IMR-90 (cell line): ENCODE results near the gene POR. TPM values are rescaled to one million over a fixed set of nuclear protein-coding genes. Genes with fewer than 3 reads are reported as not detected.

Experiments used
- ATAC-seq: fragments of 200-7000 bp; cut with Tn5 transposase; 2 replicates; pipeline ENCODE4 v1.9.1; 2020; ENCODE audit warnings: low read depth, mild to moderate bottlenecking, moderate library complexity
- BruUV-seq: library from RNA; stranded (reverse); fragments of 400-500 nt; replicated peaks from 2 replicates; lab custom pipeline; 2021; lab: Mats Ljungman, UMichigan
- CTCF ChIA-PET: fragments of 300-600 bp; formaldehyde crosslinking; extraction: SDS; loops from one replicate; lab custom pipeline; 2021; ENCODE audit warnings: antibody characterized with exemption; lab: Yijun Ruan, JAX
- POLR2A ChIA-PET: fragments of 300-600 bp; sonication (Branson Sonifier 250); formaldehyde crosslinking; loops from one replicate; lab custom pipeline; 2022; ENCODE audit warnings: antibody characterized with exemption; ENCODE audit not compliant: unreplicated experiment; lab: Charles Lee
- DNase-seq: peaks from one replicate; pipeline ENCODE4 v3.0.0; 2013
- H2AFZ ChIP-seq: replicated peaks from 2 replicates; pipeline ENCODE3; 2013; ENCODE audit warnings: low read length, mild to moderate bottlenecking; ENCODE audit not compliant: poor library complexity
- H2AK5ac ChIP-seq: 2 replicates; pipeline ENCODE4 v1.6.1; 2013; ENCODE audit warnings: low read depth, low read length, inconsistent platforms
- H2AK9ac ChIP-seq: replicated peaks from 2 replicates; pipeline ENCODE3; 2013; ENCODE audit warnings: mild to moderate bottlenecking, low read depth, low read length, moderate library complexity; ENCODE audit not compliant: poor library complexity
- H2BK120ac ChIP-seq: 2 replicates; pipeline ENCODE4 v1.6.1; 2013; ENCODE audit warnings: low read depth, low read length, inconsistent platforms
- H2BK15ac ChIP-seq: 3 replicates; pipeline ENCODE4 v1.6.1; 2013; ENCODE audit warnings: low read depth, low read length, inconsistent platforms
- H2BK20ac ChIP-seq: 2 replicates; pipeline ENCODE4 v1.6.1; 2013; ENCODE audit warnings: low read depth, mild to moderate bottlenecking, inconsistent platforms, low read length, moderate library complexity
- H2BK5ac ChIP-seq: 2 replicates; pipeline ENCODE4 v1.6.1; 2013; ENCODE audit warnings: mild to moderate bottlenecking, low read depth, low read length, inconsistent platforms; ENCODE audit not compliant: poor library complexity, severe bottlenecking
- H3K14ac ChIP-seq: replicated peaks from 2 replicates; pipeline ENCODE4 v1.6.1; 2013; ENCODE audit warnings: low read depth, low read length, inconsistent platforms
- H3K18ac ChIP-seq: 2 replicates; pipeline ENCODE4 v1.6.1; 2013; ENCODE audit warnings: low read depth, low read length, control low read depth
- H3K23ac ChIP-seq: 2 replicates; pipeline ENCODE4 v1.6.1; 2013; ENCODE audit warnings: low read depth, low read length, inconsistent platforms
- H3K27ac ChIP-seq: 2 replicates; pipeline ENCODE4 v1.5.1; 2013; ENCODE audit warnings: mild to moderate bottlenecking, control low read depth, low read length; ENCODE audit not compliant: insufficient read depth
- H3K27me3 ChIP-seq: 2 replicates; pipeline ENCODE4 v1.6.1; 2013; ENCODE audit warnings: low read length; ENCODE audit not compliant: control insufficient read depth, insufficient read depth
- H3K36me3 ChIP-seq: 2 replicates; pipeline ENCODE4 v1.6.1; 2013; ENCODE audit warnings: low read length, mixed read lengths; ENCODE audit not compliant: control insufficient read depth, insufficient read depth
- H3K4ac ChIP-seq: 2 replicates; pipeline ENCODE4 v1.6.1; 2013; ENCODE audit warnings: low read depth, low read length, inconsistent platforms
- H3K4me1 ChIP-seq: 2 replicates; pipeline ENCODE4 v1.6.1; 2013; ENCODE audit warnings: low read length, mixed read lengths; ENCODE audit not compliant: control insufficient read depth, insufficient read depth
- H3K4me2 ChIP-seq: 2 replicates; pipeline ENCODE4 v1.6.1; 2013; ENCODE audit warnings: low read depth, mild to moderate bottlenecking, control low read depth, low read length, moderate library complexity
- H3K4me3 ChIP-seq: 2 replicates; pipeline ENCODE4 v1.5.1; 2013; ENCODE audit warnings: low read depth, mild to moderate bottlenecking, control low read depth, low read length, moderate library complexity; ENCODE audit not compliant: insufficient read depth
- H3K56ac ChIP-seq: 2 replicates; pipeline ENCODE4 v1.6.1; 2013; ENCODE audit warnings: low read length, inconsistent platforms; ENCODE audit not compliant: insufficient read depth; ENCODE audit errors: extremely low read depth
- H3K79me1 ChIP-seq, 2 experiments: 2 replicates each; pipeline ENCODE4 v1.6.1; 2013; ENCODE audit warnings: low read length in 2 of 2, inconsistent platforms in 1 of 2, low read depth in 1 of 2
- H3K9ac ChIP-seq: 2 replicates; pipeline ENCODE4 v1.6.1; 2013; ENCODE audit warnings: low read depth, low read length, control low read depth
- H3K9me1 ChIP-seq: 2 replicates; pipeline ENCODE4 v1.6.1; 2013; ENCODE audit warnings: low read length, inconsistent platforms; ENCODE audit not compliant: insufficient read depth
- H3K9me3 ChIP-seq: 2 replicates; pipeline ENCODE4 v1.6.1; 2013; ENCODE audit warnings: low read length; ENCODE audit not compliant: control insufficient read depth, insufficient read depth
- H4K20me1 ChIP-seq: 2 replicates; pipeline ENCODE4 v1.6.1; 2013; ENCODE audit warnings: low read length, inconsistent platforms; ENCODE audit not compliant: insufficient read depth
- H4K5ac ChIP-seq: 2 replicates; pipeline ENCODE4 v1.6.1; 2013; ENCODE audit warnings: mild to moderate bottlenecking, low read depth, low read length, control low read depth
- H4K8ac ChIP-seq, 2 experiments: 2 replicates each; pipeline ENCODE4 v1.6.1; 2013; ENCODE audit warnings: low read depth in 2 of 2, low read length in 2 of 2, control low read depth in 1 of 2, inconsistent platforms in 1 of 2
- H4K91ac ChIP-seq: 2 replicates; pipeline ENCODE4 v1.6.1; 2013; ENCODE audit warnings: low read depth, low read length, inconsistent platforms; ENCODE audit not compliant: insufficient read depth
- BHLHE40 ChIP-seq: fragments of 150-350 bp; IDR thresholded peaks from 2 replicates; pipeline ENCODE4 v1.6.1; 2016; ENCODE audit warnings: mild to moderate bottlenecking, low read depth, low read length
- CEBPB ChIP-seq: IDR thresholded peaks from 2 replicates; pipeline ENCODE4 v1.6.1; 2012; ENCODE audit warnings: low read depth, low read length, improper control_type of control experiment
- FOS ChIP-seq: fragments of 150-350 bp; IDR thresholded peaks from 2 replicates; pipeline ENCODE4 v1.6.1; 2016; ENCODE audit warnings: low read depth, low read length
- RAD21 ChIP-seq: IDR thresholded peaks from 2 replicates; pipeline ENCODE4 v1.6.1; 2012; ENCODE audit warnings: low read length, improper control_type of control experiment
- WGBS, 2 experiments: methylation state at CpG; one replicate each; pipeline versions ENCODE4 v1.1.5 to v1.1.7; 2013; ENCODE audit warnings: missing lambda C conversion rate in 2 of 2; ENCODE audit not compliant: insufficient read length in 1 of 2; ENCODE audit errors: extremely low coverage in 2 of 2; 5-methylcytosine and 5-hydroxymethylcytosine counted together
- dilution Hi-C: fragments of 300-500 bp; cut with HindIII; formaldehyde crosslinking; loops from one replicate; pipeline ENCODE4 v1.14.3; 2018; ENCODE audit warnings: low sequenced_read_pairs; ENCODE audit not compliant: unreplicated experiment
- in situ Hi-C: fragments of 300-500 bp; cut with MboI; formaldehyde crosslinking; loops from 3 replicates; pipeline ENCODE4 v1.14.3; 2019; ENCODE audit warnings: low sequenced_read_pairs, inconsistent platforms, mixed read lengths
- intact Hi-C: fragments of 100-400 bp; cut with micrococcal nuclease; formaldehyde crosslinking; loops from 2 replicates; pipeline ENCODE4 v1.10.0; 2022
- polyA plus RNA-seq, 3 experiments: library from polyadenylated mRNA; depleted of rRNA; stranded (reverse); fragments of >200 nt; gene quantifications; 2 replicates each; pipeline ENCODE4 v1.2.3, GENCODE V29; 2012; ENCODE audit warnings: low replicate concordance in 1 of 3
- total RNA-seq: library from RNA; depleted of rRNA; stranded (reverse); fragments of >200 nt; gene quantifications from 2 replicates; pipeline ENCODE4 v1.2.3, GENCODE V29; 2012

Gene POR
- total and polyA plus RNA-seq, 2 of the 4 experiments (the other 2 are of a cell fraction), result 25.5 to 42.2 TPM

- intact Hi-C loops (loop anchor here (10.0 kb wide), 1 partner anchor 53 kb away; the partner anchor contains the start of gene POR), dilution Hi-C loops (no loop called here), in situ Hi-C loops (no loop called here)
- peaks cover 6 to 52% of the 10 kb centered on the region in 2 experiments for H3K79me1 ChIP-seq
- TF ChIP-seq BHLHE40, result no peak
- no peak for TF ChIP-seq RAD21
- TF ChIP-seq FOS, result no peak
- no peak for TF ChIP-seq CEBPB
- H3K4ac ChIP-seq, result peak overlapping the region; percentile 22; the same call in 1 of the 2 replicates
- no peak overlapping the region for H4K8ac ChIP-seq
- no peak overlapping the region for H3K4me3 ChIP-seq
- peak overlapping the region; percentile 76 for H2AK9ac ChIP-seq
- ChIA-PET CTCF (interaction anchor here (0.6 kb wide), 1 partner anchor 19 kb away, joined by 3 read pairs; no protein-coding TSS in a partner anchor), POLR2A (no interaction called here)
- H4K5ac ChIP-seq, result no peak overlapping the region
- H4K20me1 ChIP-seq, result no peaks in the 10 kb centered on the region
- no peak overlapping the region for H2BK5ac ChIP-seq
- H3K23ac ChIP-seq, result 0 out of 2 replicates have a peak overlapping the region, but pooled peaks have one; percentile 23
- peak overlapping the region; percentile 49 for H2AFZ ChIP-seq
- H3K9me1 ChIP-seq, result peaks cover 21% of the 10 kb centered on the region
- no TSS peak for BruUV-seq
- no peak overlapping the region for H3K27ac ChIP-seq
- H3K27me3 ChIP-seq, result no peaks in the 10 kb centered on the region
- no peak overlapping the region for H2BK20ac ChIP-seq
- H3K36me3 ChIP-seq, result peaks cover 11% of the 10 kb centered on the region; the same call in 1 of the 2 replicates
- no peak overlapping the region for H4K91ac ChIP-seq
- peak; percentile 21 for DNase-seq
- 100% methylated on average over 1 of the region's 13 CpGs; no CpG with 5 or more reads in 1 of the 2 experiments for WGBS, 2 experiments
- no peak overlapping the region for H2BK120ac ChIP-seq
- H2BK15ac ChIP-seq, result no peak overlapping the region
- H3K9me3 ChIP-seq, result no peaks in the 10 kb centered on the region
- H3K4me1 ChIP-seq, result peaks cover 19% of the 10 kb centered on the region
- no peak overlapping the region for H3K4me2 ChIP-seq
- no peak overlapping the region for H3K9ac ChIP-seq
- peak; percentile 61 for ATAC-seq
- no peak overlapping the region for H3K56ac ChIP-seq
- H3K18ac ChIP-seq, result no peak overlapping the region
- H2AK5ac ChIP-seq, result peak overlapping the region; percentile 48; the same call in 1 of the 2 replicates
- H3K14ac ChIP-seq, result no peak overlapping the region
Measured at GRCh38 chr7:75967487-75967997, 52.6 kb downstream of the POR start.
